WERI-Rb-1 (cell line): ENCODE results near the gene CST9.

Source experiments
- DNase-seq: peaks from one replicate; pipeline ENCODE4 v3.0.0-alpha.2; 2020
- H3K27ac ChIP-seq: fragments of 250-450 bp; sonication (Bioruptor Pico); 2 replicates; pipeline ENCODE4 v1.5.1; 2020; ENCODE audit warnings: mild to moderate bottlenecking, moderate library complexity
- H3K27me3 ChIP-seq: fragments of 250-450 bp; sonication (Bioruptor Pico); 2 replicates; pipeline ENCODE4 v1.5.1; 2021; ENCODE audit warnings: mild to moderate bottlenecking, low read depth, moderate library complexity; ENCODE audit not compliant: insufficient read depth, severe bottlenecking
- H3K36me3 ChIP-seq: fragments of 250-450 bp; sonication (Bioruptor Pico); 2 replicates; pipeline ENCODE4 v1.5.1; 2020; ENCODE audit warnings: mild to moderate bottlenecking, moderate library complexity
- H3K4me3 ChIP-seq: 2 replicates; pipeline ENCODE4 v1.5.1; 2011; ENCODE audit warnings: low read depth, mild to moderate bottlenecking, control low read depth, low read length
- H3K9me3 ChIP-seq: fragments of 250-450 bp; sonication (Bioruptor Pico); 2 replicates; pipeline ENCODE4 v1.5.1; 2021; ENCODE audit warnings: mild to moderate bottlenecking, moderate library complexity; ENCODE audit not compliant: severe bottlenecking
- CTCF ChIP-seq: IDR thresholded peaks from 2 replicates; pipeline ENCODE4 v1.5.1; 2011; ENCODE audit warnings: low read depth, mild to moderate bottlenecking, control low read depth, inconsistent platforms, low read length

The CST9 gene

GRCh38 chr20:23566199-23566932, 39.4 kb downstream of the CST9 start:
- Histone ChIP-seq H3K36me3 (no peaks in the 10 kb centered on the region), H3K9me3 (peaks cover 7% of the 10 kb centered on the region), H3K27ac (no peak overlapping the region), H3K27me3 (peaks cover 6% of the 10 kb centered on the region), H3K4me3 (no peak overlapping the region)
- DNase-seq, result no peak
- no peak for TF ChIP-seq CTCF

GRCh38 chr20:23565503-23566045, 40.1 kb downstream of the CST9 start:
- peaks cover 6% of the 10 kb centered on the region for H3K27me3 ChIP-seq
- no peak for DNase-seq
- no peak overlapping the region for H3K4me3 ChIP-seq
- H3K27ac ChIP-seq, result no peak overlapping the region
- no peak for TF ChIP-seq CTCF
- no peaks in the 10 kb centered on the region for H3K36me3 ChIP-seq
- peaks cover 9% of the 10 kb centered on the region for H3K9me3 ChIP-seq

- Histone ChIP-seq H3K27me3 (peaks cover 6% of the 10 kb centered on the region), H3K36me3 (no peaks in the 10 kb centered on the region), H3K27ac (no peak overlapping the region), H3K4me3 (no peak overlapping the region), H3K9me3 (peaks cover 9% of the 10 kb centered on the region)
- no peak for DNase-seq
- no peak for TF ChIP-seq CTCF
Measured at GRCh38 chr20:23564927-23565326, 40.8 kb downstream of the CST9 start.

DNA sequence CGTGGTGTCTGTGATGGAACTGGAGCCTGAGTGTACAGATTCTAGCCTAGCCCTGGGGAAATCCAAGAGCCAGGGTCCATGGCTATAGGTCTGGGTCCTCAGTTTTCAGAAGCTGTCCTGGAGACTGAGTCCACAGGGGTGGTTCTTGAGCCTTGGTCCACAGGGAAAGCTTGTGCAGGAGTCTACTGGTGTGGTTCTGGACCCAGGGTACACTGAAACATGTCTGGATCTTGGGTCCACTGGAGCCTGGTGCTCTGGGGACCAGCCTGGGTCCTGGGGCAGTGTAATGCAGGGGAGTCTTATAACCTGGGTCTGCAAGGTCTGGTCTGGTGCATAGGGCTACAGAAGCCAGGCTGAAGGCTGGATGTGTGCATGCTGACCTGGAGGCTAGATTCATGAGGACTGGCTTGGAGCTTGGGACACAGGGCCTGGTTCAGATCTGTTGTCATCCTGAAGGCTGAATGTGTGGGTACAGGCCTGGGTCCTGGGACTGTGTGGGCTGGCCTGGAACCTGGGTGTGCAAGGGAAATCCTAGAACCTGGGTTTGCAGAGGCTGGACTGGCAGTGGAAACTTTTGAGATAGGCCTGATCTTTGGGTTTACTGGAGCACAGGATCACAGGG, 42.9 kb downstream of the CST9 start:
- no peak for TF ChIP-seq CTCF

DNA sequence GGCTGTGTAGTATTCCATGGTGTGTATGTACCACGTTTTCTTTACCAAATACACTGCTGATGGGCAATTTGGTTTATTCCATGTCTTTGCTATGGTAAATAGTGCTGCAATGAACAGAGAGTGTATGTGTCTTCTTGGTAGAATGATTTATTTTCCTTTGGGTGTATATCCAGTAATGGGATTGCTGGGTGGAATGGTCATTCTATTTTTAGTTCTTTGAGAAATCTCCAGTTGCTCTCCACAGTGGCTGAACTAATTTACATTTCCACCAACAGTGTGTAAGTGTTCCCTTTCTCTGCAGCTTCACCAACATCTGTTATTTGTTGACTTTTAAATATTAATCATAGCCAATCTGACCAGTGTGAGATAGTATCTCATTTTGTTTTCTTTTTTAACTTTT, 51.3 kb downstream of the CST9 start:
- peaks cover 2% of the 10 kb centered on the region for H3K9me3 ChIP-seq
- no peak overlapping the region for H3K4me3 ChIP-seq
- TF ChIP-seq CTCF, result no peak
- H3K36me3 ChIP-seq, result no peaks in the 10 kb centered on the region
- no peak overlapping the region for H3K27ac ChIP-seq
- DNase-seq, result no peak
- H3K27me3 ChIP-seq, result peaks cover 8% of the 10 kb centered on the region

More for the DNA sequence above, 42.9 kb downstream of the CST9 start:
- Histone ChIP-seq H3K36me3 (no peaks in the 10 kb centered on the region), H3K4me3 (no peak overlapping the region), H3K27ac (no peak overlapping the region), H3K9me3 (peaks cover 11% of the 10 kb centered on the region), H3K27me3 (peaks cover 5% of the 10 kb centered on the region)
- no peak for DNase-seq
